IMR-90 (cell line): Measurements from ENCODE around the gene PLPPR3. TPM values are rescaled to one million over a fixed set of nuclear protein-coding genes. Genes with fewer than 3 reads are reported as not detected.

Experiments used
- ATAC-seq: fragments of 200-7000 bp; cut with Tn5 transposase; 2 replicates; pipeline ENCODE4 v1.9.1; 2020; ENCODE audit warnings: low read depth, mild to moderate bottlenecking, moderate library complexity
- BruUV-seq: library from RNA; stranded (reverse); fragments of 400-500 nt; replicated peaks from 2 replicates; lab custom pipeline; 2021; lab: Mats Ljungman, UMichigan
- CTCF ChIA-PET: fragments of 300-600 bp; formaldehyde crosslinking; extraction: SDS; loops from one replicate; lab custom pipeline; 2021; ENCODE audit warnings: antibody characterized with exemption; lab: Yijun Ruan, JAX
- POLR2A ChIA-PET: fragments of 300-600 bp; sonication (Branson Sonifier 250); formaldehyde crosslinking; loops from one replicate; lab custom pipeline; 2022; ENCODE audit warnings: antibody characterized with exemption; ENCODE audit not compliant: unreplicated experiment; lab: Charles Lee
- DNase-seq: peaks from one replicate; pipeline ENCODE4 v3.0.0; 2013
- H2AFZ ChIP-seq: replicated peaks from 2 replicates; pipeline ENCODE3; 2013; ENCODE audit warnings: low read length, mild to moderate bottlenecking; ENCODE audit not compliant: poor library complexity
- H2AK5ac ChIP-seq: 2 replicates; pipeline ENCODE4 v1.6.1; 2013; ENCODE audit warnings: low read depth, low read length, inconsistent platforms
- H2AK9ac ChIP-seq: replicated peaks from 2 replicates; pipeline ENCODE3; 2013; ENCODE audit warnings: mild to moderate bottlenecking, low read depth, low read length, moderate library complexity; ENCODE audit not compliant: poor library complexity
- H2BK120ac ChIP-seq: 2 replicates; pipeline ENCODE4 v1.6.1; 2013; ENCODE audit warnings: low read depth, low read length, inconsistent platforms
- H2BK15ac ChIP-seq: 3 replicates; pipeline ENCODE4 v1.6.1; 2013; ENCODE audit warnings: low read depth, low read length, inconsistent platforms
- H2BK20ac ChIP-seq: 2 replicates; pipeline ENCODE4 v1.6.1; 2013; ENCODE audit warnings: low read depth, mild to moderate bottlenecking, inconsistent platforms, low read length, moderate library complexity
- H2BK5ac ChIP-seq: 2 replicates; pipeline ENCODE4 v1.6.1; 2013; ENCODE audit warnings: mild to moderate bottlenecking, low read depth, low read length, inconsistent platforms; ENCODE audit not compliant: poor library complexity, severe bottlenecking
- H3K14ac ChIP-seq: replicated peaks from 2 replicates; pipeline ENCODE4 v1.6.1; 2013; ENCODE audit warnings: low read depth, low read length, inconsistent platforms
- H3K18ac ChIP-seq: 2 replicates; pipeline ENCODE4 v1.6.1; 2013; ENCODE audit warnings: low read depth, low read length, control low read depth
- H3K23ac ChIP-seq: 2 replicates; pipeline ENCODE4 v1.6.1; 2013; ENCODE audit warnings: low read depth, low read length, inconsistent platforms
- H3K27ac ChIP-seq: 2 replicates; pipeline ENCODE4 v1.5.1; 2013; ENCODE audit warnings: mild to moderate bottlenecking, control low read depth, low read length; ENCODE audit not compliant: insufficient read depth
- H3K27me3 ChIP-seq: 2 replicates; pipeline ENCODE4 v1.6.1; 2013; ENCODE audit warnings: low read length; ENCODE audit not compliant: control insufficient read depth, insufficient read depth
- H3K36me3 ChIP-seq: 2 replicates; pipeline ENCODE4 v1.6.1; 2013; ENCODE audit warnings: low read length, mixed read lengths; ENCODE audit not compliant: control insufficient read depth, insufficient read depth
- H3K4ac ChIP-seq: 2 replicates; pipeline ENCODE4 v1.6.1; 2013; ENCODE audit warnings: low read depth, low read length, inconsistent platforms
- H3K4me1 ChIP-seq: 2 replicates; pipeline ENCODE4 v1.6.1; 2013; ENCODE audit warnings: low read length, mixed read lengths; ENCODE audit not compliant: control insufficient read depth, insufficient read depth
- H3K4me2 ChIP-seq: 2 replicates; pipeline ENCODE4 v1.6.1; 2013; ENCODE audit warnings: low read depth, mild to moderate bottlenecking, control low read depth, low read length, moderate library complexity
- H3K4me3 ChIP-seq: 2 replicates; pipeline ENCODE4 v1.5.1; 2013; ENCODE audit warnings: low read depth, mild to moderate bottlenecking, control low read depth, low read length, moderate library complexity; ENCODE audit not compliant: insufficient read depth
- H3K56ac ChIP-seq: 2 replicates; pipeline ENCODE4 v1.6.1; 2013; ENCODE audit warnings: low read length, inconsistent platforms; ENCODE audit not compliant: insufficient read depth; ENCODE audit errors: extremely low read depth
- H3K79me1 ChIP-seq, 2 experiments: 2 replicates each; pipeline ENCODE4 v1.6.1; 2013; ENCODE audit warnings: low read length in 2 of 2, inconsistent platforms in 1 of 2, low read depth in 1 of 2
- H3K9ac ChIP-seq: 2 replicates; pipeline ENCODE4 v1.6.1; 2013; ENCODE audit warnings: low read depth, low read length, control low read depth
- H3K9me1 ChIP-seq: 2 replicates; pipeline ENCODE4 v1.6.1; 2013; ENCODE audit warnings: low read length, inconsistent platforms; ENCODE audit not compliant: insufficient read depth
- H3K9me3 ChIP-seq: 2 replicates; pipeline ENCODE4 v1.6.1; 2013; ENCODE audit warnings: low read length; ENCODE audit not compliant: control insufficient read depth, insufficient read depth
- H4K20me1 ChIP-seq: 2 replicates; pipeline ENCODE4 v1.6.1; 2013; ENCODE audit warnings: low read length, inconsistent platforms; ENCODE audit not compliant: insufficient read depth
- H4K5ac ChIP-seq: 2 replicates; pipeline ENCODE4 v1.6.1; 2013; ENCODE audit warnings: mild to moderate bottlenecking, low read depth, low read length, control low read depth
- H4K8ac ChIP-seq, 2 experiments: 2 replicates each; pipeline ENCODE4 v1.6.1; 2013; ENCODE audit warnings: low read depth in 2 of 2, low read length in 2 of 2, control low read depth in 1 of 2, inconsistent platforms in 1 of 2
- H4K91ac ChIP-seq: 2 replicates; pipeline ENCODE4 v1.6.1; 2013; ENCODE audit warnings: low read depth, low read length, inconsistent platforms; ENCODE audit not compliant: insufficient read depth
- CEBPB ChIP-seq: IDR thresholded peaks from 2 replicates; pipeline ENCODE4 v1.6.1; 2012; ENCODE audit warnings: low read depth, low read length, improper control_type of control experiment
- FOS ChIP-seq: fragments of 150-350 bp; IDR thresholded peaks from 2 replicates; pipeline ENCODE4 v1.6.1; 2016; ENCODE audit warnings: low read depth, low read length
- MAZ ChIP-seq: IDR thresholded peaks from 2 replicates; pipeline ENCODE4 v1.6.1; 2012; ENCODE audit warnings: low read depth, mild to moderate bottlenecking, low read length, improper control_type of control experiment, moderate library complexity, borderline replicate concordance
- POLR2A ChIP-seq: IDR thresholded peaks from 2 replicates; pipeline ENCODE4 v1.6.1; 2012; ENCODE audit warnings: mild to moderate bottlenecking, low read depth, low read length
- RAD21 ChIP-seq: IDR thresholded peaks from 2 replicates; pipeline ENCODE4 v1.6.1; 2012; ENCODE audit warnings: low read length, improper control_type of control experiment
- WGBS, 2 experiments: methylation state at CpG; one replicate each; pipeline versions ENCODE4 v1.1.5 to v1.1.7; 2013; ENCODE audit warnings: missing lambda C conversion rate in 2 of 2; ENCODE audit not compliant: insufficient read length in 1 of 2; ENCODE audit errors: extremely low coverage in 2 of 2; 5-methylcytosine and 5-hydroxymethylcytosine counted together
- dilution Hi-C: fragments of 300-500 bp; cut with HindIII; formaldehyde crosslinking; loops from one replicate; pipeline ENCODE4 v1.14.3; 2018; ENCODE audit warnings: low sequenced_read_pairs; ENCODE audit not compliant: unreplicated experiment
- in situ Hi-C: fragments of 300-500 bp; cut with MboI; formaldehyde crosslinking; loops from 3 replicates; pipeline ENCODE4 v1.14.3; 2019; ENCODE audit warnings: low sequenced_read_pairs, inconsistent platforms, mixed read lengths
- intact Hi-C: fragments of 100-400 bp; cut with micrococcal nuclease; formaldehyde crosslinking; loops from 2 replicates; pipeline ENCODE4 v1.10.0; 2022
- polyA plus RNA-seq, 3 experiments: library from polyadenylated mRNA; depleted of rRNA; stranded (reverse); fragments of >200 nt; gene quantifications; 2 replicates each; pipeline ENCODE4 v1.2.3, GENCODE V29; 2012; ENCODE audit warnings: low replicate concordance in 1 of 3
- total RNA-seq: library from RNA; depleted of rRNA; stranded (reverse); fragments of >200 nt; gene quantifications from 2 replicates; pipeline ENCODE4 v1.2.3, GENCODE V29; 2012

PLPPR3 gene
- total and polyA plus RNA-seq, 2 of the 4 experiments (the other 2 are of a cell fraction) = 0.36 to 1.2 TPM

- H2BK5ac ChIP-seq = no peak overlapping the region
- H3K79me1 ChIP-seq = peaks cover 2 to 38% of the 10 kb centered on the region in 2 experiments; a peak in 2 of 4 replicates
- no peak for ATAC-seq
- H3K4me2 ChIP-seq = peak overlapping the region; percentile 66
- H3K27me3 ChIP-seq = no peaks in the 10 kb centered on the region
- TF ChIP-seq RAD21 = no peak
- no peak for TF ChIP-seq CEBPB
- no peak for TF ChIP-seq FOS
- no peak for TF ChIP-seq MAZ
- no peak for TF ChIP-seq POLR2A
- H4K91ac ChIP-seq = peak overlapping the region; percentile 85
- H4K20me1 ChIP-seq = peaks cover 3% of the 10 kb centered on the region; the same call in 1 of the 2 replicates
- in situ Hi-C loops = no loop called here
- peak overlapping the region; percentile 75 for H2AK9ac ChIP-seq
- peak overlapping the region; percentile 53 for H3K18ac ChIP-seq
- 83% methylated on average over 7 of the region's 30 CpGs; no CpG with 5 or more reads in 1 of the 2 experiments for WGBS, 2 experiments
- H3K4ac ChIP-seq = peak overlapping the region; percentile 89
- no TSS peak for BruUV-seq
- H4K8ac ChIP-seq = peak overlapping the region; percentile 82 to 90; a peak in 3 of 4 replicates
- H4K5ac ChIP-seq = peak overlapping the region; percentile 59
- peak overlapping the region; percentile 77; the same call in 1 of the 3 replicates for H2BK15ac ChIP-seq
- peak overlapping the region; percentile 96 for H2BK120ac ChIP-seq
- dilution Hi-C loops = no loop called here
- peaks cover 15% of the 10 kb centered on the region for H3K9me1 ChIP-seq
- H3K9me3 ChIP-seq = no peaks in the 10 kb centered on the region
- peak overlapping the region; percentile 81 for H2AK5ac ChIP-seq
- H2AFZ ChIP-seq = peak overlapping the region; percentile 80
- no peaks in the 10 kb centered on the region for H3K36me3 ChIP-seq
- peak overlapping the region; percentile 80 for H2BK20ac ChIP-seq
- ChIA-PET CTCF (no interaction called here), POLR2A (no interaction called here)
- peak overlapping the region; percentile 90 for H3K14ac ChIP-seq
- H3K56ac ChIP-seq = peak overlapping the region; percentile 50; the same call in 1 of the 2 replicates
- H3K4me1 ChIP-seq = peaks cover 19% of the 10 kb centered on the region
- no peak overlapping the region; the same call in 1 of the 2 replicates for H3K4me3 ChIP-seq
- peak overlapping the region; percentile 12; the same call in 1 of the 2 replicates for H3K27ac ChIP-seq
- H3K9ac ChIP-seq = no peak overlapping the region
- DNase-seq = no peak
- intact Hi-C loops = loop anchor here (2.0 kb wide), 1 partner anchor 14 kb away; the partner anchor contains the start of gene PTBP1
- peak overlapping the region; percentile 76 for H3K23ac ChIP-seq
Measured at GRCh38 chr19:782878-783668, 38.7 kb downstream of the PLPPR3 start.
